OCI-LY7 (cell line): Measurements from ENCODE around the gene PTPA. TPM values are rescaled to one million over a fixed set of nuclear protein-coding genes. Genes with fewer than 3 reads are reported as not detected.
A peak's percentile ranks its signal among the peaks of the same experiment; 100 is the strongest.

Experiments
- BruUV-seq: library from RNA; stranded (reverse); fragments of 400-500 nt; replicated peaks from 2 replicates; lab custom pipeline; 2021; lab: Mats Ljungman, UMichigan
- CTCF ChIA-PET: fragments of 300-600 bp; sonication (Branson Sonifier 250); formaldehyde crosslinking; loops from one replicate; lab custom pipeline; 2022; ENCODE audit warnings: antibody characterized with exemption; ENCODE audit not compliant: unreplicated experiment; lab: Charles Lee
- POLR2A ChIA-PET: fragments of 300-600 bp; sonication (Branson Sonifier 250); formaldehyde crosslinking; loops from one replicate; lab custom pipeline; 2022; ENCODE audit warnings: antibody characterized with exemption; lab: Charles Lee
- DNase-seq: peaks from one replicate; pipeline ENCODE4 v3.0.0-alpha.2; 2015; ENCODE audit warnings: low spot score
- H2AFZ ChIP-seq: fragments of 200-600 bp; sonication (generic), shearing (Covaris generic); 2 replicates; pipeline ENCODE4 v1.6.1; 2014; ENCODE audit warnings: mild to moderate bottlenecking, antibody characterized with exemption, low read length, moderate library complexity
- H3K27ac ChIP-seq: fragments of 200-600 bp; sonication (generic); 2 replicates; pipeline ENCODE4 v1.5.1; 2014; ENCODE audit warnings: mixed run types, low read depth, mild to moderate bottlenecking, moderate library complexity, low read length, inconsistent platforms; ENCODE audit not compliant: poor library complexity, severe bottlenecking
- H3K36me3 ChIP-seq: fragments of 200-600 bp; sonication (generic); 2 replicates; pipeline ENCODE4 v1.6.1; 2014; ENCODE audit warnings: mild to moderate bottlenecking, antibody characterized with exemption, low read length, moderate library complexity, mixed read lengths; ENCODE audit not compliant: insufficient read depth
- H3K4me1 ChIP-seq: fragments of 200-600 bp; sonication (generic); 2 replicates; pipeline ENCODE4 v1.5.1; 2014; ENCODE audit warnings: mild to moderate bottlenecking, low read length; ENCODE audit not compliant: insufficient read depth, poor library complexity, severe bottlenecking
- H3K4me2 ChIP-seq: fragments of 200-600 bp; sonication (generic); 2 replicates; pipeline ENCODE4 v1.6.1; 2014; ENCODE audit warnings: mild to moderate bottlenecking, low read length
- H3K4me3 ChIP-seq: fragments of 200-600 bp; sonication (generic); 2 replicates; pipeline ENCODE4 v1.5.1; 2014; ENCODE audit warnings: mild to moderate bottlenecking, low read depth, low read length; ENCODE audit not compliant: poor library complexity, severe bottlenecking
- H3K79me2 ChIP-seq: fragments of 200-600 bp; sonication (generic); 2 replicates; pipeline ENCODE4 v1.6.1; 2016; ENCODE audit warnings: low read depth, mild to moderate bottlenecking, low read length, moderate library complexity, mixed read lengths; ENCODE audit not compliant: insufficient read depth
- H3K9me2 ChIP-seq: fragments of 200-600 bp; sonication (generic); 2 replicates; pipeline ENCODE4 v1.6.1; 2016; ENCODE audit warnings: mild to moderate bottlenecking, low read length, mixed read lengths; ENCODE audit not compliant: insufficient read depth
- H3K9me3 ChIP-seq: fragments of 200-600 bp; sonication (generic); 2 replicates; pipeline ENCODE4 v1.6.1; 2014; ENCODE audit warnings: mild to moderate bottlenecking, mixed run types, low read length, mixed read lengths
- H4K20me1 ChIP-seq: fragments of 200-600 bp; sonication (generic); 2 replicates; pipeline ENCODE4 v1.6.1; 2014; ENCODE audit warnings: mild to moderate bottlenecking, antibody characterized with exemption, low read length, moderate library complexity, mixed read lengths; ENCODE audit not compliant: insufficient read depth
- EZH2phosphoT487 ChIP-seq: fragments of 200-600 bp; sonication (generic); IDR thresholded peaks from 2 replicates; pipeline ENCODE4 v1.6.1; 2018; ENCODE audit warnings: low read depth, borderline replicate concordance, mild to moderate bottlenecking, mixed run types, antibody characterized with exemption, low read length, moderate library complexity, mixed read lengths
- intact Hi-C: fragments of 100-400 bp; cut with micrococcal nuclease; formaldehyde crosslinking; loops from one replicate; pipeline ENCODE4 v1.10.0; 2022; ENCODE audit not compliant: unreplicated experiment
- total RNA-seq, 2 experiments: library from RNA; depleted of rRNA in 1 of 2; stranded (reverse); fragments of >200 nt in 1 of 2; shearing (Covaris generic) in 1 of 2; gene quantifications; 2 replicates each; pipeline ENCODE4 v1.2.3, GENCODE V29; 2014 to 2022
- TF ChIP-seq, protein P1 (sequence below): fragments of 200-600 bp; sonication (generic); conservative IDR thresholded peaks from 2 replicates; pipeline ENCODE4 v1.5.1; 2014; ENCODE audit warnings: mild to moderate bottlenecking, antibody characterized with exemption, low read length, moderate library complexity, mixed read lengths

The PTPA gene
- total RNA-seq, 2 experiments from 2014 or later, result 106 to 111 TPM

DNA sequence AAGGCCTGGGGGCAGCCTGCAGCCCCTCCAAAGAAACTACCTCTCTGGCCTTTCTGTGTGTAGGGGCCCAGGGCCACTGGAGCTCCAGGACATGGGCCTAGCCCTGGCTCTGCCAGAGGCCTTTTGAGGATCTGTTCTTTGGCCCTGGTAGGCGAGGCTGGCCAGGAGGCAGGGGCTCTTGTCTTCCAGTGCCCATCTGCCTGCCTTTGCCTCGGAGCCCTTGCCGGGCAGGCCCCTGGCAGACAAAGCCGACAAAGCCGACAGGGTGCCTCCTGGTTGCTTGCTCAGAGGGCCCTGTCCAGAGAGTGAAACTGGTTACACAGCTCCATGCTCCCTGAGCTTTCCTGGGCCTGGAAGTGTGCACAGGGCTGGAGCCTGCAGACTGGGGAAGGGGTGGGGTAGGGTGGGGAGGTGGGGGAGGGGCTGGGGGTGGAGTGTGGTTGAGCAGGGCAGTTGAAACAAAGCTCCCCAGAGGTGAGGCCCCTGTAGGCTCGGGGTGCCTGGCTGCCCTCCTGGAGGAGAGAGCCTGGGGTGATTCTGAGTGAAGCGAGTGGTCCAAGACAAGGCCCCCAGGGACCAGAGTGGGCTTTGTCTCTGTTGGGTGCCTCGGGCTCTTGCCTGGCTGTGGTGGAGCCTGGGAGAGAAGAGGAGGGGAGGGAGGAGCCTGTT lies 29.3 kb downstream of the PTPA start:
- no peaks in the 10 kb centered on the region; the same call in 1 of the 2 replicates for H3K79me2 ChIP-seq
- ChIA-PET CTCF (interaction anchor here (0.6 to 1.6 kb wide), 5 partner anchors 9 to 441 kb away, joined by 3 to 9 read pairs (median 3); partner anchors contain the start of gene IER5L), POLR2A (interaction anchor here (0.8 to 2.0 kb wide), 3 partner anchors 8 to 37 kb away, joined by 3 to 7 read pairs (median 6); no protein-coding TSS in a partner anchor)
- peak overlapping the region; percentile 91 for H3K27ac ChIP-seq
- H2AFZ ChIP-seq, result no peak overlapping the region; the same call in 1 of the 2 replicates
- no TSS peak for BruUV-seq
- DNase-seq, result peak; percentile 42
- H3K9me2 ChIP-seq, result no peaks in the 10 kb centered on the region
- H3K4me3 ChIP-seq, result peak overlapping the region; percentile 64
- TF ChIP-seq, protein P1, sequence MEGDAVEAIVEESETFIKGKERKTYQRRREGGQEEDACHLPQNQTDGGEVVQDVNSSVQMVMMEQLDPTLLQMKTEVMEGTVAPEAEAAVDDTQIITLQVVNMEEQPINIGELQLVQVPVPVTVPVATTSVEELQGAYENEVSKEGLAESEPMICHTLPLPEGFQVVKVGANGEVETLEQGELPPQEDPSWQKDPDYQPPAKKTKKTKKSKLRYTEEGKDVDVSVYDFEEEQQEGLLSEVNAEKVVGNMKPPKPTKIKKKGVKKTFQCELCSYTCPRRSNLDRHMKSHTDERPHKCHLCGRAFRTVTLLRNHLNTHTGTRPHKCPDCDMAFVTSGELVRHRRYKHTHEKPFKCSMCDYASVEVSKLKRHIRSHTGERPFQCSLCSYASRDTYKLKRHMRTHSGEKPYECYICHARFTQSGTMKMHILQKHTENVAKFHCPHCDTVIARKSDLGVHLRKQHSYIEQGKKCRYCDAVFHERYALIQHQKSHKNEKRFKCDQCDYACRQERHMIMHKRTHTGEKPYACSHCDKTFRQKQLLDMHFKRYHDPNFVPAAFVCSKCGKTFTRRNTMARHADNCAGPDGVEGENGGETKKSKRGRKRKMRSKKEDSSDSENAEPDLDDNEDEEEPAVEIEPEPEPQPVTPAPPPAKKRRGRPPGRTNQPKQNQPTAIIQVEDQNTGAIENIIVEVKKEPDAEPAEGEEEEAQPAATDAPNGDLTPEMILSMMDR, result no peak
- no peak for TF ChIP-seq EZH2phosphoT487
- H3K4me1 ChIP-seq, result peaks cover 53% of the 10 kb centered on the region
- no peaks in the 10 kb centered on the region for H3K9me3 ChIP-seq
- H3K4me2 ChIP-seq, result peak overlapping the region; percentile 98
- peaks cover 46% of the 10 kb centered on the region for H3K36me3 ChIP-seq
- no peaks in the 10 kb centered on the region for H4K20me1 ChIP-seq
- intact Hi-C loops, result loop anchor here (5.0 kb wide), 1 partner anchor 132 kb away; no protein-coding TSS in a partner anchor

DNA sequence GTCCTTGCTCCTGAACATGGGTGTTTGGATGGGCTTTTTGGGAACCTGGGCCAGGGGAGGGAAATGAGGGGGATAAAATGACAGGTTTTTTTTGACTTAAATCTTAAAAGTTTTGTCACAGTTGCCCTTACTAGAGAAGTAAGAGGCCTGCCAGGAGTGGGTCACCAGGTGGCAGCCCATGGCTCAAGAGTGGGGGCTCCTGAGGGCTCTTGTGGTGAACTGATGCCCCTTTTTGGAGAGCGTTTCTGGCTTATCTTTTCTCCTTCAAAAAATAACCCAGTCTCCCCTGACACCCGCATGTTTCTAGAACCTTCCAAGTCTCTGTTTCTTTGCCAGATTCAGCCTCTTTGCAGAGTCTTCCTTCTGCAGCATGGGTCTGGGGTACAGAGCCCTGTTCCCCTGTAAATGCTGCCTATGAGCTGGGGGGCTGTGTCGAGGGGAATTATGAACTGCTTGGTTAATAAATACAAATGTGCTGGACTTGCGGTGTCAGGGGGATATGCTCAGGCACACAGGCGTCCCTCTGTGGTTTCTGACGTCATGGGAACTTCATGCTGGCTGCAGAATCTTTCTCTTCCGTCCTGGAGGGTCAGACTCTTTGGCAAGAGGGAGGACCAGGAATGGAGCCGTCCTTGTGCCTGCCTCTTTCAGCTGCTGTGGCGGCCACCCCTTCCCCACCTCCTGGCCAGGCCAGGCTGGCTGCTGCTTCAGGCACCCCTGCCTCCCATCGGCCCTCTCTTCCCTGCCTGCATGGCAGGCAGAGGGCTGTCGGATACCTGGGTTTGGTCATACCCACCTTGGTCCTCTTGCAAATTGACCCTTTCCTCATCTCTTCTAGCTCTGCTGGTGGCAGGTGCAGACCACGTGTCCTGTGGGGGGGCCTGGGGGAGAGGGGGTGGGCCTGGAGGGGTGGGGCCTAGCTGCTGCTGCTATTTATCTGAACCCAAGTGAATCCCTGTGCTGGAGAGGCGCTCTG lies 30.1 kb downstream of the PTPA start:
- POLR2A ChIA-PET, result interaction anchor here (0.5 to 1.3 kb wide), 8 partner anchors 7 to 622 kb away, joined by 3 to 6 read pairs (median 4); no protein-coding TSS in a partner anchor
- Histone ChIP-seq H2AFZ (no peak overlapping the region), H3K36me3 (peaks cover 43% of the 10 kb centered on the region), H3K79me2 (no peaks in the 10 kb centered on the region; the same call in 1 of the 2 replicates), H3K27ac (peak overlapping the region; percentile 91), H4K20me1 (no peaks in the 10 kb centered on the region), H3K4me1 (peaks cover 56% of the 10 kb centered on the region), H3K4me2 (peak overlapping the region; percentile 98), H3K9me2 (no peaks in the 10 kb centered on the region), H3K4me3 (peak overlapping the region; percentile 64), H3K9me3 (no peaks in the 10 kb centered on the region)
- intact Hi-C loops, result loop anchor here (2.0 to 5.0 kb wide), 2 partner anchors 131 to 271 kb away; no protein-coding TSS in a partner anchor
- DNase-seq, result peak; percentile 83
- BruUV-seq, result no TSS peak
- CTCF ChIA-PET, result interaction anchor here (0.5 to 1.6 kb wide), 6 partner anchors 10 to 1984 kb away, joined by 3 to 9 read pairs (median 6); no protein-coding TSS in a partner anchor
- no peak for TF ChIP-seq EZH2phosphoT487
- TF ChIP-seq, protein P1, result 0 out of 2 replicates have a peak, but pooled peaks have one; percentile 15
